Measurements from ENCODE around the gene GRIK2. TPM values are rescaled to one million over a fixed set of nuclear protein-coding genes. Genes with fewer than 3 reads are reported as not detected.

The GRIK2 gene
- total RNA-seq, 1 experiment from 2014 or later = 6.6 TPM

DNA sequence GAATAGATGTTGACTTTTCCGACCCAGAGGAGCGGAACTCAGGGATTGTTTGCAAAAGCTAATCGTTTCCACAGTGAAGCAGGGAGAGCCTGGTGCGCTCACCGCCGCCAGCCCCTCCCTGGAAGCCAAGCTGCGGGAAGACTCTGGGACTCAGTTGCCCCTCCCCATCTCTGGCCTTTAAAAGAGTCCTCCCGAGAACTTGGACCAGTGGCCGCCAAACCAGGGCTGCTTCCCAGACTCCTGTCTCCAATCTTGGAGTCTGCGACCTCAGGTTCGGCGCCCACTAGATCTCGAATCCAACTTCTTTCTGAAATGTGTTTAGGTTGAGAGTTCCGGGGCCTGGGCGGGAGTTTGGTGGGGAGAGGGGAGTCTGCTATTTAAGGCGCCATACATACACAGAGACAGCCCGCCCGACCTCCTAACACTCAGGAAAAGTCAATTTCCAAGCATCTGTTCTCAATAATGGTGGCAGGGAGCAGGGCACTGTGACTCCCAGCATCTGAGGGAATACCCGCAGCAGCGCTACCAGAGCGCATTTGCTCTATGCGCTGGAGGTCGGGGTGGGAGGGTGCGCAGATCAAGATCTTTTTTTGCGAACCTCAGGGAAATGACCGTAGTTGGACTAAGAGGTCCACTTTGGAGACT, 800 bp upstream of the GRIK2 start:
- 0 out of 2 replicates have a peak, but pooled peaks have one; percentile 8 for ATAC-seq
- no peak overlapping the region for H3K27ac ChIP-seq (ENCODE audit: low read length)
- CTCF ChIA-PET = no interaction called here
- peak overlapping the region; percentile 58 to 71 for H3K4me3 ChIP-seq (ENCODE audit: low read depth in 2 of 2, low read length in 2 of 2)
- peaks cover 7% of the 10 kb centered on the region for H3K4me1 ChIP-seq (ENCODE audit: control insufficient read depth, insufficient read depth, low read length)
- in situ Hi-C loops (cut with HindIII; ENCODE audit: low pct_unique_long_range_greater_than_20kb, low sequenced_read_pairs) (no loop called here), intact Hi-C loops (cut with micrococcal nuclease; ENCODE audit: unreplicated experiment) (loop anchor here (5.0 to 10.0 kb wide), 2 partner anchors 278 to 940 kb away; no protein-coding TSS in a partner anchor)
- TF ChIP-seq, protein P1, sequence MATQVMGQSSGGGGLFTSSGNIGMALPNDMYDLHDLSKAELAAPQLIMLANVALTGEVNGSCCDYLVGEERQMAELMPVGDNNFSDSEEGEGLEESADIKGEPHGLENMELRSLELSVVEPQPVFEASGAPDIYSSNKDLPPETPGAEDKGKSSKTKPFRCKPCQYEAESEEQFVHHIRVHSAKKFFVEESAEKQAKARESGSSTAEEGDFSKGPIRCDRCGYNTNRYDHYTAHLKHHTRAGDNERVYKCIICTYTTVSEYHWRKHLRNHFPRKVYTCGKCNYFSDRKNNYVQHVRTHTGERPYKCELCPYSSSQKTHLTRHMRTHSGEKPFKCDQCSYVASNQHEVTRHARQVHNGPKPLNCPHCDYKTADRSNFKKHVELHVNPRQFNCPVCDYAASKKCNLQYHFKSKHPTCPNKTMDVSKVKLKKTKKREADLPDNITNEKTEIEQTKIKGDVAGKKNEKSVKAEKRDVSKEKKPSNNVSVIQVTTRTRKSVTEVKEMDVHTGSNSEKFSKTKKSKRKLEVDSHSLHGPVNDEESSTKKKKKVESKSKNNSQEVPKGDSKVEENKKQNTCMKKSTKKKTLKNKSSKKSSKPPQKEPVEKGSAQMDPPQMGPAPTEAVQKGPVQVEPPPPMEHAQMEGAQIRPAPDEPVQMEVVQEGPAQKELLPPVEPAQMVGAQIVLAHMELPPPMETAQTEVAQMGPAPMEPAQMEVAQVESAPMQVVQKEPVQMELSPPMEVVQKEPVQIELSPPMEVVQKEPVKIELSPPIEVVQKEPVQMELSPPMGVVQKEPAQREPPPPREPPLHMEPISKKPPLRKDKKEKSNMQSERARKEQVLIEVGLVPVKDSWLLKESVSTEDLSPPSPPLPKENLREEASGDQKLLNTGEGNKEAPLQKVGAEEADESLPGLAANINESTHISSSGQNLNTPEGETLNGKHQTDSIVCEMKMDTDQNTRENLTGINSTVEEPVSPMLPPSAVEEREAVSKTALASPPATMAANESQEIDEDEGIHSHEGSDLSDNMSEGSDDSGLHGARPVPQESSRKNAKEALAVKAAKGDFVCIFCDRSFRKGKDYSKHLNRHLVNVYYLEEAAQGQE (IDR thresholded peaks at IDR 0.05; ENCODE audit: insufficient read depth in 1 of 2, low read depth in 2 of 2, low read length in 1 of 2) = no peak
- TF ChIP-seq, protein P2, sequence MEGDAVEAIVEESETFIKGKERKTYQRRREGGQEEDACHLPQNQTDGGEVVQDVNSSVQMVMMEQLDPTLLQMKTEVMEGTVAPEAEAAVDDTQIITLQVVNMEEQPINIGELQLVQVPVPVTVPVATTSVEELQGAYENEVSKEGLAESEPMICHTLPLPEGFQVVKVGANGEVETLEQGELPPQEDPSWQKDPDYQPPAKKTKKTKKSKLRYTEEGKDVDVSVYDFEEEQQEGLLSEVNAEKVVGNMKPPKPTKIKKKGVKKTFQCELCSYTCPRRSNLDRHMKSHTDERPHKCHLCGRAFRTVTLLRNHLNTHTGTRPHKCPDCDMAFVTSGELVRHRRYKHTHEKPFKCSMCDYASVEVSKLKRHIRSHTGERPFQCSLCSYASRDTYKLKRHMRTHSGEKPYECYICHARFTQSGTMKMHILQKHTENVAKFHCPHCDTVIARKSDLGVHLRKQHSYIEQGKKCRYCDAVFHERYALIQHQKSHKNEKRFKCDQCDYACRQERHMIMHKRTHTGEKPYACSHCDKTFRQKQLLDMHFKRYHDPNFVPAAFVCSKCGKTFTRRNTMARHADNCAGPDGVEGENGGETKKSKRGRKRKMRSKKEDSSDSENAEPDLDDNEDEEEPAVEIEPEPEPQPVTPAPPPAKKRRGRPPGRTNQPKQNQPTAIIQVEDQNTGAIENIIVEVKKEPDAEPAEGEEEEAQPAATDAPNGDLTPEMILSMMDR (IDR thresholded peaks at IDR 0.05) = no peak
- no peak for TF ChIP-seq POLR2AphosphoS5 (IDR thresholded peaks at IDR 0.05; ENCODE audit: low read depth, low read length)
- no peak for TF ChIP-seq SIN3A (IDR thresholded peaks at IDR 0.05; ENCODE audit: borderline replicate concordance, insufficient read depth, low read depth, low read length)
- no peak for TF ChIP-seq TCF7L2 (IDR thresholded peaks at IDR 0.05; ENCODE audit: low read depth, low read length)
- POLR2A ChIA-PET = no interaction called here
- H3K9me3 ChIP-seq (ENCODE audit: control insufficient read depth, insufficient read depth, low read depth, low read length) = no peaks in the 10 kb centered on the region
- no peaks in the 10 kb centered on the region for H3K36me3 ChIP-seq (ENCODE audit: control insufficient read depth, insufficient read depth, low read length)
- DNase-seq (ENCODE audit: low read depth, low spot score) = no peak
- peaks cover 6% of the 10 kb centered on the region; the same call in 1 of the 2 replicates for H3K27me3 ChIP-seq (ENCODE audit: control insufficient read depth, insufficient read depth, low read length)
- no TSS peak for BruUV-seq (replicated peaks)

DNA sequence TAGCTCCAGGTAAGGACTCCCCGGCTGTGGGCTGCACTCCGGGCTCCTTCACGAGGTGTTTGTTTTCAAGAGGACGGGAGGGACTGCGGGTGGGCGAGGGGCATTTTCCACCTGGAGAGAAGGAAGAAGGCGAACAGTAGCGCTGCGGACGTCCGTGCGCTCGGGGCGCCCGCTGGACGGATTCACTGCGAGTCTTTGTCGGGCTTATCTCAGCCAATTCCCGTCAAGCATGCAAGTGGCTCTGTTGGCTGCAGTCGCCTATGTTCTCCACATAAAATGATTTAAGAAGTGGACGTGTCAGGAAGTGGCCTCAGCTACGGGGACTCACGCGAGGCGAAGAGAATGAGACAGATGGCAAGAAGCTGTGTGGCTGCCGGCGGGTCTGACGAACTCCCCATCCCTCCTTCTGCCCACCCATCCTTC, 332 bp downstream of the GRIK2 start:
- in situ Hi-C loops (cut with HindIII; ENCODE audit: low pct_unique_long_range_greater_than_20kb, low sequenced_read_pairs) (no loop called here), intact Hi-C loops (cut with micrococcal nuclease; ENCODE audit: unreplicated experiment) (loop anchor here (5.0 to 10.0 kb wide), 2 partner anchors 279 to 938 kb away; no protein-coding TSS in a partner anchor)
- H3K4me1 ChIP-seq (ENCODE audit: control insufficient read depth, insufficient read depth, low read length) = peaks cover 7% of the 10 kb centered on the region
- H3K27me3 ChIP-seq (ENCODE audit: control insufficient read depth, insufficient read depth, low read length) = peaks cover 6% of the 10 kb centered on the region; the same call in 1 of the 2 replicates
- H3K9me3 ChIP-seq (ENCODE audit: control insufficient read depth, insufficient read depth, low read depth, low read length) = no peaks in the 10 kb centered on the region
- ChIA-PET POLR2A (no interaction called here), CTCF (interaction anchor here (0.7 kb wide), 1 partner anchor 372 kb away, joined by 3 read pairs; no protein-coding TSS in a partner anchor)
- DNase-seq (ENCODE audit: low read depth, low spot score) (no peak), ATAC-seq (peak; percentile 80)
- no TSS peak for BruUV-seq (replicated peaks)
- H3K36me3 ChIP-seq (ENCODE audit: control insufficient read depth, insufficient read depth, low read length) = no peaks in the 10 kb centered on the region
- H3K27ac ChIP-seq (ENCODE audit: low read length) = no peak overlapping the region; the same call in 1 of the 2 replicates
- TF ChIP-seq, protein P2 (IDR thresholded peaks at IDR 0.05) = 0 out of 2 replicates have a peak, but pooled peaks have one; percentile 15
- no peak for TF ChIP-seq POLR2AphosphoS5 (IDR thresholded peaks at IDR 0.05; ENCODE audit: low read depth, low read length)
- H3K4me3 ChIP-seq (ENCODE audit: low read depth in 2 of 2, low read length in 2 of 2) = peak overlapping the region; percentile 58 to 71
